NT2/D1 (cell line): ENCODE results near the gene SLC25A13.

Experiments
- SUZ12 ChIP-seq: IDR thresholded peaks from 2 replicates; pipeline ENCODE4 v1.6.1; 2011; ENCODE audit not compliant: insufficient read length, insufficient read depth; ENCODE audit errors: extremely low read depth
- YY1 ChIP-seq: IDR thresholded peaks from 2 replicates; pipeline ENCODE4 v1.6.1; 2011; ENCODE audit not compliant: insufficient read length, insufficient read depth

DNA sequence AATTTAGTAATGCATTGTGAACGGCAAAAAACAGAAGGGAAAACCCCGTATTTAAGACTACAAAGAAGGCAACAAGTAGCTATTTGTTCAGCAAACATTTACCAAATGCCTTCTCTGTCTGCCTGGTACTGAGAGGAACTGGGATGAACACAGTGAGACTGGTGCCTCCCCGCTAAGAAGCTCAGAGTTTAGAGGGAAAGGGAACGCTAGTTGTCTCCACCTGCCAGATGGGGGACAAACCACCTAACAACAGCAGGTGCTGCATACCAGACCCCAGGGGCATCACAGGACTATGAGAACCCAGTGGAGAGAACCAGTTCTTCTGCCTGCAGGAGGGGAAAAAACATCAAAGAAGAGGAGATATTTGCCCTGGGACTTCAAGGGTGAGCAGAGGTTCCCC is 147.1 kb downstream of the SLC25A13 start:
- no peak for TF ChIP-seq YY1
- no peak for TF ChIP-seq SUZ12
